ENCODE data around the gene SAG. TPM values are rescaled to one million over a fixed set of nuclear protein-coding genes. Genes with fewer than 3 reads are reported as not detected.

Gene SAG
- total and polyA plus RNA-seq, 2 experiments from 2014 or later: not detected

GRCh38 chr2:233334915-233335314 is 27.3 kb downstream of the SAG start:
- Mint-ChIP-seq H3K27me3 (ENCODE audit: insufficient read depth, low read depth, poor library complexity) (peaks cover 12% of the 10 kb centered on the region), H3K9me3 (no peaks in the 10 kb centered on the region), H3K36me3 (ENCODE audit: low read depth) (no peaks in the 10 kb centered on the region), H3K4me3 (no peak overlapping the region), H3K27ac (no peak overlapping the region), H3K4me1 (peaks cover 3% of the 10 kb centered on the region)
- H4K20me1 ChIP-seq (replicated peaks; ENCODE audit: insufficient read depth): no peaks in the 10 kb centered on the region
- no peaks in the 10 kb centered on the region for H3F3A ChIP-seq (replicated peaks; ENCODE audit: low read depth)
- peaks cover 2% of the 10 kb centered on the region; the same call in 1 of the 2 replicates for H3K4me1 ChIP-seq (ENCODE audit: insufficient read depth)
- no peaks in the 10 kb centered on the region for H3K27me3 ChIP-seq (ENCODE audit: insufficient read depth)
- no peaks in the 10 kb centered on the region for H3K36me3 ChIP-seq (ENCODE audit: insufficient read depth)
- no peaks in the 10 kb centered on the region for H3K79me2 ChIP-seq (replicated peaks; ENCODE audit: insufficient read depth)
- no peak for DNase-seq (ENCODE audit: low spot score)
- TF ChIP-seq STAT1 (IDR thresholded peaks at IDR 0.05; ENCODE audit: unreplicated experiment) (no peak), CREB1 (CRISPR knock-in tag; IDR thresholded peaks at IDR 0.05; ENCODE audit: low read depth) (no peak), CTCF (conservative IDR thresholded peaks at IDR 0.05; ENCODE audit: low read depth in 2 of 2) (no peak), POLR2AphosphoS5 (IDR thresholded peaks at IDR 0.05; ENCODE audit: low read depth) (no peak), NANOG (IDR thresholded peaks at IDR 0.05; ENCODE audit: borderline replicate concordance) (no peak), ZNF462 (CRISPR knock-in tag; IDR thresholded peaks at IDR 0.05) (no peak), JUNB (IDR thresholded peaks at IDR 0.05; ENCODE audit: unreplicated experiment) (no peak), ZNF331 (CRISPR knock-in tag; IDR thresholded peaks at IDR 0.05; ENCODE audit: low read depth) (no peak), EZH2phosphoT487 (IDR thresholded peaks at IDR 0.05; ENCODE audit: unreplicated experiment) (no peak), EZH2 (IDR thresholded peaks at IDR 0.05; ENCODE audit: low read depth, unreplicated experiment) (no peak), ZNF114 (CRISPR knock-in tag; IDR thresholded peaks at IDR 0.05) (no peak)
- TF ChIP-seq, protein P1, sequence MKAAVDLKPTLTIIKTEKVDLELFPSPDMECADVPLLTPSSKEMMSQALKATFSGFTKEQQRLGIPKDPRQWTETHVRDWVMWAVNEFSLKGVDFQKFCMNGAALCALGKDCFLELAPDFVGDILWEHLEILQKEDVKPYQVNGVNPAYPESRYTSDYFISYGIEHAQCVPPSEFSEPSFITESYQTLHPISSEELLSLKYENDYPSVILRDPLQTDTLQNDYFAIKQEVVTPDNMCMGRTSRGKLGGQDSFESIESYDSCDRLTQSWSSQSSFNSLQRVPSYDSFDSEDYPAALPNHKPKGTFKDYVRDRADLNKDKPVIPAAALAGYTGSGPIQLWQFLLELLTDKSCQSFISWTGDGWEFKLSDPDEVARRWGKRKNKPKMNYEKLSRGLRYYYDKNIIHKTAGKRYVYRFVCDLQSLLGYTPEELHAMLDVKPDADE (IDR thresholded peaks at IDR 0.05): no peak
- TF ChIP-seq, protein P2, sequence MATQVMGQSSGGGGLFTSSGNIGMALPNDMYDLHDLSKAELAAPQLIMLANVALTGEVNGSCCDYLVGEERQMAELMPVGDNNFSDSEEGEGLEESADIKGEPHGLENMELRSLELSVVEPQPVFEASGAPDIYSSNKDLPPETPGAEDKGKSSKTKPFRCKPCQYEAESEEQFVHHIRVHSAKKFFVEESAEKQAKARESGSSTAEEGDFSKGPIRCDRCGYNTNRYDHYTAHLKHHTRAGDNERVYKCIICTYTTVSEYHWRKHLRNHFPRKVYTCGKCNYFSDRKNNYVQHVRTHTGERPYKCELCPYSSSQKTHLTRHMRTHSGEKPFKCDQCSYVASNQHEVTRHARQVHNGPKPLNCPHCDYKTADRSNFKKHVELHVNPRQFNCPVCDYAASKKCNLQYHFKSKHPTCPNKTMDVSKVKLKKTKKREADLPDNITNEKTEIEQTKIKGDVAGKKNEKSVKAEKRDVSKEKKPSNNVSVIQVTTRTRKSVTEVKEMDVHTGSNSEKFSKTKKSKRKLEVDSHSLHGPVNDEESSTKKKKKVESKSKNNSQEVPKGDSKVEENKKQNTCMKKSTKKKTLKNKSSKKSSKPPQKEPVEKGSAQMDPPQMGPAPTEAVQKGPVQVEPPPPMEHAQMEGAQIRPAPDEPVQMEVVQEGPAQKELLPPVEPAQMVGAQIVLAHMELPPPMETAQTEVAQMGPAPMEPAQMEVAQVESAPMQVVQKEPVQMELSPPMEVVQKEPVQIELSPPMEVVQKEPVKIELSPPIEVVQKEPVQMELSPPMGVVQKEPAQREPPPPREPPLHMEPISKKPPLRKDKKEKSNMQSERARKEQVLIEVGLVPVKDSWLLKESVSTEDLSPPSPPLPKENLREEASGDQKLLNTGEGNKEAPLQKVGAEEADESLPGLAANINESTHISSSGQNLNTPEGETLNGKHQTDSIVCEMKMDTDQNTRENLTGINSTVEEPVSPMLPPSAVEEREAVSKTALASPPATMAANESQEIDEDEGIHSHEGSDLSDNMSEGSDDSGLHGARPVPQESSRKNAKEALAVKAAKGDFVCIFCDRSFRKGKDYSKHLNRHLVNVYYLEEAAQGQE (IDR thresholded peaks at IDR 0.05; ENCODE audit: unreplicated experiment): no peak
- no peak for ATAC-seq
- no peak overlapping the region for H2AFZ ChIP-seq
- no peaks in the 10 kb centered on the region; the same call in 1 of the 2 replicates for H3K9me2 ChIP-seq (ENCODE audit: insufficient read depth)
- no peak overlapping the region for H3K4me2 ChIP-seq
- no peak overlapping the region for H3K4me3 ChIP-seq
- no peak overlapping the region for H3K27ac ChIP-seq (ENCODE audit: low read depth)
